Measurements from ENCODE around the gene LRRC26.

Gene LRRC26

DNA sequence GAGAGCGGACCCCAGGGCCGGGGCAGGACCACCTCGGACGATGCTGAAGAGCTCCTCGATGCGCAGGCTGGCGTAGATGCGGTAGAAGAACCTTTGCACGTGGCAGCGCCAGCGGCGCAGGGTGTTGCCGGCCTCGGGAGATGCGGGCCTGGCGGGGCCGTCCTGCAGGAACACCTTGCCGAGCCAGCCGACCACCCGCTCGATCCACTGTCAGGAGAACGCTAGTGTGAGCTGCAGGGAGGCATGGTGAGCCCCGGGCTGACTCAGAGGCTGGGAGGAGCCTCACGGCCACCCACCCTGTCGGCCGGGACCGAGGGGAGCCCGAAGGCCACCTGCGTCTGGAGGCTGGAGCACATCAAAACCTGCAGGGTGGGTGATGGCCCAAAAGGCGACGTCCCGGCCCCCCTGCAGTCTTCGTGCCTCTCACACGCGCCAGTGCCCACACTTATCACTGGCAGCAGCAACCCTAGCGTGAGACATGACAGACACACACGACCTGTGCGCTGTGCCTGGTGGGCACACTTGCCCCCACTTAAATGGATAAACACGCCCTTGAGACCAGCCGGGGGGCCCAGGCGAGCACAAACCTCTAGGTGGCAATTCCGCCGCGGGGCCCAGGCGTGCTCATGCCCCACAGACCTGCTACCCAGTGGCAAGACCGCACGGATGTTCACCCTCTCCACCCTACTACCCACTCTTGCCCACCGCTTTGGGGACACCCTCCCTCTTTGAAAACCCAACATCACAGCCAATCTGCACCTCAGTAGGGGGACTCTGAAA is 15.2 kb upstream of the LRRC26 start:
- DNase-seq (ENCODE audit: low read depth in 2 of 2) = no peak

DNA sequence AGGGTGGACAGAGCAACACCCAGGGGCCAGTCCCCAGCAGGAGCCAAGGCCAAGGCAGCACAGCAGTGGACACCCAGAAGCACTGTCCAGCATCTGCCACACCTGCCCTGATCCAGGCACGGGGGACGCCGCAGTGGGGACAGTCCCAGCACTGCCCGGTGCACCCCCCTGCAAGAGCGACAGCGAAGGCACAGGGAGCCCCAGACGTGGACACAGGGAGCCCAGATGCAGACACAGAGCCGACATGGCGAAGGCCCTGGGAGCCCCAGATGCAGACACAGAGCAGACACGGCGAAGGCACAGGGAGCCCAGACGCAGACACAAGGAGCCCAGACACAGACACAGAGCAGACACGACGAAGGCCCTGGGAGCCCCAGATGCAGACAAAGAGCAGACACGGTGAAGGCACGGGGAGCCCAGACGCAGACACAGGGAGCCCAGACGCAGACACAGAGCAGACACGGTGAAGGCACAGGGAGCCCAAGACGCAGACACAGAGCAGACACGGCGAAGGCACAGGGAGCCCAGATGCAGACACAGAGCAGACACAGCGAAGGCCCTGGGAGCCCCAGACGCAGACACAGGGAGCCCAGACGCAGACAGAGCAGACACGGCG is 14.2 kb upstream of the LRRC26 start:
- no peak for DNase-seq (ENCODE audit: low read depth in 2 of 2)

DNA sequence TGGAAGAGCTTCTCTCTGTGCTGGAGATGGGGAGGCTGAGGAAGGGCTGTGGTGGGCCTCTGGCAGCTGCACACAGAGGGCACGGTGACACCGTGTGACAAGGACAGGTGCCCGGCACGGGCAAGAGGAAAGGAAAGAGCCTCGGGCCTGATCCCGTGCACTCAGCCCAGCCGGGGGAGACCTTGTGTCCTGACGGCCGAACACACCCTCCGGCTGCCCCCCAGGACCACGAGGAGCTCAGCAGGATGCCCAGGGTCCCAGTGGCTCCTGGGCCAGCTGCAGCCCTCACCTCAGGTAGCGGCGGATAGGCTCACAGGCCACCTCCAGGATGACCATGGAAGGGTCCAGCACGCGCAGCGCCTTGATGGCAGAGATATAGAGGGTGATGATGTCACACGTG is 13.0 kb upstream of the LRRC26 start:
- no peak for DNase-seq (ENCODE audit: low read depth in 2 of 2)

DNA sequence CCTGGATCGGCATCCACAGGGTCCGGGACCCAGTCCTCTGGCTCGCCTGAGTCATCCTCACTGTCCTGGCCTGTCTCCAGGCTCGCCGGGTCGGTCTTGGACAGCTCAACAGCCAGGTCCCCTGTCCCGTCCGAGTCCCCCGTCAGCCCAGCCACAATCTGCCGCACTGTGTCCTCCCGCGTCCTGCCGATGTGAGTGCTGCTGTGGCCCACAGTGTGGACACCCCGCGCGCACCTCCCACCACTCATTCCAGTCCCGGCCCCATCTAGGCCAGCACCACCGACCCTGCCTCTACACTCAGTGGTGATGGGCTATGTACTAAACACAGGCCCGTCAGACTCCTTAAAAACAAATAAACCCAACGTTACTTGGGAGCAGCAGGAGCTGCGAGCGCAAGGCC is 11.8 kb upstream of the LRRC26 start:
- DNase-seq (ENCODE audit: low read depth in 2 of 2) = no peak

DNA sequence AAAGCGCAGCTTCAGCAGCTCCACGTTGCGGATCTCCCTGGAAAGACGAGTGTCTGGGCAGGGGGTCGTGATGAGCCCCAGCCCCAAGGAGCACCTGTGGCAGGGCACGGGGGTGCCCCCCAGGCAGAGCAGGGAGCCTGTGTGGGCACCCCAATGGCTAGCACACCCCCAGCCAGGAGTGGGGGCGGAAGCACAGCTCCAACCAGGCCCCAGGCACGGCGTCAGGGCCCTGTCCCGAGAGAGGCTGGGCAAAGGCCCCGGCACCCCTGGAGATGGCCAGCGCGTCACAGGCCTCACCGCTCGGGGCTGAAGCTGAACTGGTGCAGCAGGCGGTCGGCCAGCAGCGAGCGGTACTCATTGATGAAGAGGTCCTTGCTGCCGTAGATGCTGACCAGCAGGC is 10.6 kb upstream of the LRRC26 start:
- DNase-seq (ENCODE audit: low read depth in 2 of 2) = no peak

DNA sequence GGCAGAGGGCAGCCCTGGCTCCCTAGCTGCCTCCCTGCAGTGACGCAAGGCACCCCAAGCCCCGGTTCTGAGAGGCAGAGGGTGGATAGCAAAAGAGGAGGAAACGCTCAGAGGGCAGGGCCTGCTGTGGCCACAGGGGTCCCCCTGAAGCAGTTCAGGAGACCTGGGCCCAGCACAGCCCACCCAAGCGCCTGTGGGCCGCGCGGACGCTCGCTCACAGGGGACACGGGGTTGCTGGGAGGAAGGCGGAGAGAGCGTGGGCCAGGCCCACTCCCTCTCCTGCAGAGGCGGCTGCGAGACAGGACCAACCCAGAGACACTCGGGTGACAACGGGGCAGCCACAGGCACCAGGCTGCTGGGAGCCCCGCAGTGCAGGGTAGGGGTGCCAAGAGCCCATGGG is 9.9 kb upstream of the LRRC26 start:
- no peak for DNase-seq (ENCODE audit: low read depth in 2 of 2)

DNA sequence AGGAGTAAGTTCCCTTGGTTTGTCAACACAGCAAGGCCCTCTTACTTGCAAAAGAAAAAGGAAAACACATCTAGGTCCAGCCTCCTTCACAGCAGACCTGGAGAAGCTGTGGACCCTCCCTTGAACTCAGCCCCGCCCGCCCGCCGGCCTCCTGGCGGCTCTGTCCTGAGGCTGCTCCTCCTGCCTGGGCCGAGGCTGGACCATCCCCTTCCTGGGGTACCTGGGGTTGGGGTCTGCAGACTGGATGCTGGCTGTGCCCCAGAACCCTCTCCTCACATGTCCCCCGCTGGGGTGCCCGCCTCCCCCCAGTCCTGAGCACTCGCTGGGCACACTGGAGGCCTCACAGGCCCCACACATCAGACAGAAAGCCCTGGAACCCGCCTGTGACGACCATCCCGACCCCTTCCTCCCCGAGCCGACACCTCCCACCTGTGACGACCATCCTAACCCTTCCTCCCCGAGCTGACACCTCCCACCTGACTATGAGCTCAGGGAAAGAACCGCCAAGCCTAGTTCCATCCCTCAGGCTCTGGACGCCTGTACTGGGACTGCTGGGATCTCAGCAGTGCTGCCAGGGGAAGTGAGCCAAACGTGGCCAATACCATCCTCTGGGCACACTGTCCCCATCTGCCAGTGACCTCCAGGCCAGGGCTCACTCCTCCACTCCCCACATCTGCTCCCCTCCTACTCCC is 9.2 kb upstream of the LRRC26 start:
- DNase-seq (ENCODE audit: low read depth in 2 of 2) = no peak

DNA sequence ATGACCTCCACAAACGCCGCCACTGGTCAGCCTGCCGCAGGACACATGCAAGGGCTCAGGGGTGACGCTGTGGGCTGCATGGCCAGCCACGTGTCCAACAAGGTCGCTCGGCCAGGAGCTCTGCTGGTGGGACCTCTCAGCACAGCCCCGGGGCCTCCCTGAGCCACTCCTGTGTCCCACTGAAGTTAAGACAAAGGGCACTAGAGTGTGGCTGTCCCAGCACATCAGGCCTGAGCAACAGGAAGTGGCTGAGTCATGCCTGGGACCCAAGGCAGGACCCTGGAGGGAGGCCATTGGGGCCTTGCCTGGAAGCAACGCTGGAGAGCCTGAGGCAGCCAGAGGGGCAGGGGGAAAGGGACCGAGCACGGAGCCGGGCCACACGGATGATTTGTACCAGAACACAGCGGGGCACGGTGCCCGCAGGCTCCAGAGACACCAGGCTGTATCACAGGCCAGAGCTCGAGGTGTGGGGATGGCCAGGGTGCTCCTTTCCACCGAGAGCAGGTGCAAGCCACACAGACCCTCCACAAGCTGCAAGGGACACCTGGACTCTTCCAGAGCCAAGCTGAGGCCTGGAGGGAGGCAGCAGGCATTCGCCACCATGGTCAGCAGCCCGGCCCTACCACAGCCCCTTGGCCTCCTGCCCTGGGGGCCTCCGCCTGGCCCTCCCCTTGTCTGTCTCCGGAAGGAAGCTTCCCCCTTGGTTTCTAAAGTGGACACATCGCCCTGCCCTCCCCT is 8.5 kb upstream of the LRRC26 start:
- DNase-seq (ENCODE audit: low read depth in 2 of 2) = no peak

DNA sequence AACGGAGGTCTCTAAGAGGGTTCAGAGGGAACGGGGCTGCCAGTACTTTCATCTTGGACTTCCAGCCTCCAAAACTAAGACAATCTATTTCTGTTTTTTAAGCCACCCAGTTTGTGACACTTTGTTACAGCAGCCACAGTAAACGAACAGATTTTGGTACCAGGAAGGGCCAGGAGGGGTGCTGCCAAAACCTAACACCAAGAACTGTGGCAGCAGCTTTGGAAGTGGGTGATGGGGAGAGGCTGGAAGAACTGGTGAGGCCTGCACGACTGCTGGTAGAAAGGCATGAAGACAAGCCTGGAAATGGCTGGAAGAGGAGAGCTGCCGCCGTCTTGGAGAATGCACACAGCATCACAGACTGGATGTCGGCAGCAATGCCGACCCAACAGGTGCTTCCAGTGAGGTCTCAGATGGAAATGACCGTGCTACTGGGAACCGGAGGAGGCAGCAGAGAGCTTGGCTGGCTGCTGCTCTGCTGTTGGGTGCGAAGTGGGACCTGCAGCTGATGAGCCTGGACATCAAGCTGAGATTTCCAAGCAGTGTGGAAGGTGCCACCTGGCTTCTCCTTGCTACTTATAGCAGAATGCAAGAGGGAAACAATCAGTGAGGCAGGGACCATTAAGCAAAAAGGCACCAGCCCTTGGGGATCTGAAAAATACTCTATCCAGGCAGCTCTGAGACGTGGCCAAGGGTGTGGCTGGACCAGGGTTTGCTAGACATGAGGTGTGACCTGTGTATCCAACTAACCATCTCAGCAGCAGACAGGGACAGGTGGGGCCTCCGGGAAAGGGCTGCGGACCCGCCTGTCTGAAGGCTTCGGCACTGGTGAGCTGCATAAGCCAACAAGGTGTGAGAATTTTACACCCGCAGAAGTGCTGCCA is 6.7 kb upstream of the LRRC26 start:
- no peak for DNase-seq (ENCODE audit: low read depth in 2 of 2)

DNA sequence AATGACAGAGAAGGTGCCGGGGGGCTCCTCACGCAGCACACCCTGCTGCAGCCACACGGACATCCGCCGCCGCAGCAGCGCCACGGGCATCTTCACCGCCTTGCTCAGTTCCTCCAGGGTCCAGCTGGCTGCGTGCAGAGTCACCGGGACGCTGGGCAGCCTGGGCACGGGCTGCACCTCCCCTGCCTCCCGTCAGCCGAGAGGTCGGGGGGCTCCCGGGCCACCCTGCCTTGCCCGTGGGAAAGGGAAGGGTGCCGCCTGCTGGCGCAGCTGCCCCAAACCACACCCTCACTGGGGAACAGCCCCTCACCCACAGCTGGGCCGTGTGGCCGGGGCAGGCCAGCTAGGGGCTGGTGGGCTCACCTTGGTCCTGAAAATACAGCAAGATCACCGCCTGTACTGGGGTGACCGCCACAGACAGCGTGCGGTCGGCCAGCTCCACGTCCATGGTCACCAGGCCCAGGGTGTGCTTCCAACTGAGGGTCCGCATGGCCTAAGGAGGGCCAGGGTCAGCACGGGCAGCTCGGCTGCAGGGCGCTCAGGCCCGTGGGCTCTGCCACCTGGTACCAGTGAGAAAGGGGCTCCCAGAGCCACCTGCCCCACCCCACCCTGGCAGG is 5.6 kb upstream of the LRRC26 start:
- no peak for DNase-seq (ENCODE audit: low read depth in 2 of 2)

DNA sequence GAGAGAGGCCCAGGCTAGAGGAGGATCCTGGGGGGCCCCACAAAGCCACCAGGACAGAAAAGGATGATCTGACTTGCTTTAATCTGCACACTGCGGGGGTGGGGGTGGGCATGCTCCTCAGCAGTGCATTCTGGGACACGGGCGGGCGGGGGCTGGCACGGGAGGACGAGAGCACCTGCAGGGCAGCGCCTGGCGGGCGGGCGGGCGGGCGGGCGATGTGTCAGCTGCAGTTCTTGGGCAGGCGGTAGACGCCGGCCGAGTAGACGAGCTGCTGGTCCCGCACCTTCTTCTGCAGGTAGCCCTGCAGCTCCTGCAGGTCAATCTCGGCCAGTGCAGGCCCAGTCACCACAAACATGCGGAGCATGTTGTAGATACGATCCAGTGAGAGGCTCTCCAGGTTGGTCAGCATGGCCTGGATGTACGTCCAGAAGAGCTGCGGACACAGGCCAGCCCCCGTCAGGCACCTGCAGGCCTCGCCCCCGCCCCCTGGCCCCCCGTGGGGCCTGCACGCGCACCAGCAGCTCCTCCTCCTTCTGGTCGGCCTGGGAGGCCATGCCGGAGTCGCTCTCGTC is 5.0 kb upstream of the LRRC26 start:
- no peak for DNase-seq (ENCODE audit: low read depth in 2 of 2)

DNA sequence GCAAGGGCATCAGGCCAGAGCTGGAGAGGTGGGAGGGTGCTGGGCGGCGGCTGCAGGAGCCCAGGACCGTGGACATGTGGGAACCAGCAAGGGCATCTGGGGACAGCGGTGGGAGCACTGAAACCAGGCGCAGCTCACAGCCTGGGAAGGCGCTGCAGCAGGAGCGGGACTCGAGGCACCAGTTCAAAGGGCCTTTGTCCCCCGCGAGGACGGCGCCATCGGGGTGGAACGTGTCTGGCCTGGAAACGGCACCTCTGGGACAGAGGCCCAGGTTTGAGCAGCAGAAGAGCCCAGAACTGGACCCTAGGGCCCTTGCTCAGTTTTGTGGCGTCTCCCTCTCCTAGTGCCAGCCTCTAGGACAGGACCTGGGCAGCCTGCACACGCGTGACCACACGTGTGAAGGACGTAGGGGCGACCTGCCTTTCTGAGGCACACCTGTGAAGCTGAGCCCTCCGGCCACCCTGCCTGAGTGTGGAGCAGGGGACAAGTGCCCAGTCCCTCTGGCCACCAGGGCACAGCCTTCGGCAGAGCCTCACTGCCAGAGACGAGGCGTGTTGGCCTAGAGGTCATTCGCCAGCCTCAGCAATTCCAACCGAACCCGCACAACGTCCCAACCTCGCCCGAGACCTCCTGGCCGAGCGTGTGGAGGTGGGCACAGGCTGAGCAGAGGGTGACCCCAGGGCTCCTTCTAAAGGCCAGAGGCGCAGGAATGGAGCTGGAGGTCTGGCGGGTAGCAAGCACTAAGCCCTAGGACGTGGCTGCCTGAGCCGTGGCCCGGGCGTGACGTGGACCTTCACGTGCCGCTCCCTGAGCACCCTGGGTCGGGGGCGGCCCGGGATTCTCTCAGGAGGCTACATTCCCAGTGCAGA is 4.2 kb upstream of the LRRC26 start:
- DNase-seq (ENCODE audit: low read depth in 2 of 2) = no peak

DNA sequence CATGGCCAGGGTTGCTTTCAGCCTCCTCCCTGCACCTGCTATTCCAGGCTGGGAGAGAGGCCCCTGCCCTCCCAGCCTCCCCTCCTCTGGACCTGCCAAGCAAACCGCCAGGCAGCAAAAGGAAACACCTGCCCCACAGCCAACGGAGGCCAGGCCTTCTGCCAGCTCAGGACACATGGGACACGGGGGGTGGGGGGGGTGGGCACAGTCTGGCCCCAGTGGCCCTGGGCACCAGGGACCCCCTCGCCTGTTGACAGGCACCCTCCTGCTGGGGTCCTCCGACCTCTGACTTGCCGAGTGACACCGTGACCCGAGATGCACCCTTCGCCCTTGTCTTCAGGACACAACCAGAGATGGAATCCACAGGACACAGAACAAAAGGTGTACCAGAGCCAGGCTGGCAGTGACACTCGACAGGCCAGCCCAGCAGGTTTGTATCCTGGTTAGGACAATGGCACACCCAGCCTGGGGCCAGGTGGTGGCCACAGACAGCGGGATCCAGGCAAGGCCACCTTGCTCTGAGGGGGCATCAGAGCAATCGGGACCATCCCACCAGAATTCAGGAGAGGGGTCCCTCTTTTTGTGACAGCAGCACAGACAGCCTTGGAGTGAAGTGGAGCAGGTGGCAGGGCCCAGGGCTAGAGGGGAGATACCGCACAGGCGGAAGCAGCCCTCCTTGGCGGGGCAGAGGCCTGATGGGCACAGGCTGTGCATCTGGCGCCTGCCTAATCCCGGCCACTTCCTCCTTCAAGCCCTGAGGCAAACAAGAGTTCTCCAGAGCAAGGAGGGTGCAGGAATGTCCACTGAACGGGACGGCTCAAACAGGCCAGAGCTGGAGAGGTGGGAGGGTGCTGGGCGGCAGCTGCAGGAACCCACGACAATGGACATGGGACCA is 3.3 kb upstream of the LRRC26 start:
- DNase-seq (ENCODE audit: low read depth in 2 of 2) = no peak

DNA sequence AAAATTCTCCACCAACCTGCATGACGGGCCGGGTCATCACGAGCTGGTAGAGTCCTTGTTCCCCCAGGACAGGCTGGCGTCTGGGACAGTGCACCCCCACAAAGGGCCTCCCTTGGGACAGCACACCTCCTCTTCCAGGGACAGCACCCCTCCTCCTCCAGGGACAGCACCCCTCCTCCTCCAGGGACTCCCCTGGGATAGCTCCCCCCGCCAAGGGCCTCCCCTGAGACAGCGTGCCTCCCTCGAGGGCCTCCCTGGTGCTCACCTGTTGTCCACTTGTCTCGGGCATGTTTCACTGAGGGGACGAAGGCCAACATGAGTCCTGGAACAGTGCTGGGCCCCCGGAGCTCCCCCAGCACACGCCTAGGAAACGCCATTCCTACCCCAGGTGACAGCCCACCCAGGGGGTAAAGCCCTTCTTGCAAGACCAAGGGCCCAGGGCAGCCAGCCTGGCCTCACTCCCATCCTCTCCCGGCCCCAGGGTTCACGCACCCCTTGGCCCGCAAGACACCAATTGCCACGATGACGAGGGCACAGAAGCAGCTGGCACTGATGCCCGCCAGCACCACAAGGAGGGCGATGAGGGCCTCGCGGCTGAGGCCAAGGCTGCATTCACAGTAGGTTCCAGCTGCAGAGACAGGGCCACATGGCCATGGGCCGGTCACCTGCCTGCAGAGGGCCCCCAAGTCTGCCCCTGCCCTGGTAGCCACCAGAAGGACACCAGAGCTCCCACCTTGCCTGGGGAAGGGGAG is 1.5 kb upstream of the LRRC26 start:
- DNase-seq (ENCODE audit: low read depth in 2 of 2) = no peak

DNA sequence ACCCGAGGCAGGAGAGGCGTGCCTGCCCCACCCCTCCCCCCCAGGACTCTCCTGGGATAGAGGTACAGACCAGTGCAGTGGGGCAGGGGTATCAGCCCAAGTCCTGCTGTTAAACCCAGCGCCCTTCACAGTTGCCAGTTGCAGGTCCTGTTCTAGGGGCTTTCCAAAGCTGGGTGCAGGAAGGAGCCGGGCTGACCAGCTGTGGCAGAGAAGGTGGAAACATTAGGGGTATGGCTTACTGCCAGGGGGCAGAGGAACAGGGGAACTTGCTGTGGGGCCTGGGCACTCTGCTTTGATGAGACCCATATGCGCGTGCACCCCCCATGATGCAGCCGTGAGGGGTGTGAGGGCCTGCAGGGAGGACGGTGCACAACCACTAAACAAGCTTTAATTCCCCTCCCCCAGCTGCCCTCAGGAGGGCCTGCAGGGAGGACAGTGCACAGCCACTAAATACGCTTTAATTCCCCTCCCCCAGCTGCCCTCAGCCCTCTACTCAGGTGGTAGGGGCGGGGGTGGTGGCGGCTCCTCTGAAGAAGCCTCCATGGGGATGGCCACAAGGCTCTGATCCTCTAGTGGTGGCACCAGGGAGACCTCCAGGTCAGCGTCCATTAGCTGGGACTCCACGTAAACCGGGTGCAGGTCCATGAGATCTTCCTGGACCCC is 766 bp upstream of the LRRC26 start:
- no peak for DNase-seq (ENCODE audit: low read depth in 2 of 2)

DNA sequence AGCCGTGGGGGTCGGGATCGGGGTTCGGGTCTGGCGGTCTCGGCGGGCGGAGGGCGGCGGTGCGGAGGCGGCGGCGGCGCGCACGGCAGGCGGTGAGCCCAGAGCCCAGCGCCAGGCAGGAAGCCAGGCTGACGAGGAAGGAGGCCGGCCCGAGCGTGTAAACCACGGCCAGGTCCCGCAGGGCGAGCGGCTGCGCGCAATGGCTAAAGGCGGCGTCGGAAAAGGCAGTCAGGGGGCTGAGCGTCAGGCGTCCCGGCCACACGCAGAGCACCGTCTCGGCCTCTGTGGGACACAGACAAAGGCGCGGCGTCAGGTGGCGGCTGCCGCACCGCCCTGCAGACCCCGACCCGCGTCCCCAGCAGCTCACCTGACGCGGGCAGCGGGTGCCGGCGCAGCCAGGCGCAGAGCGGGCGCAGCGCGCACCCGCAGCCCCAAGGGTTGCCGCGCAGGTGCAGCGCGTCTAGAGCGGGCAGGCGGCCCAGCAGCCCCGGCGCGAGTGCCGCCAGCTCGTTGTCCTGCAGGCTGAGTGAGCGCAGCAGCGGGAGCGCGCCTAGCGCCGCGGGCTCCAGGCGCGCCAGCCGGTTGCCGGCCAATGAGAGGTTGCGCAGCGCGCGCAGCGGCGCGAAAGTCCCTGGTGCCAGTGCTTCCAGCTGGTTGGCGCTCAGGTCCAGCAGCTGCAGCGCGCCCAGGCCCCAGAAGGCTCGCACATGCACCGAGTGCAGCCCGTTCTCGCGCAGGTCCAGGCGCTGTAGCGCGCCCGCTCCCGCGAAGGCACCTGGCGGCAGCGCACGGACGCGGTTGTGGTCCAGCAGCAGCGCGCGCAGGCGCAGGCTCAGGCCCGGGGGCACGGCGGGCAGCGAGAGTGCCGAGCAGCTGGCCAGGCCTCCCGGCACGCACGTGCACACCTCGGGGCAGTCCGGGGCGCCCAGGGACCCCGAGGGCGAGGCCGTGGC is 671 bp downstream of the LRRC26 start:
- no peak for DNase-seq (ENCODE audit: low read depth in 2 of 2)
